Cardiac fibroblast (primary cell): ENCODE measurements around the gene CCDC120.

Source experiments
- DNase-seq, 2 donors: peaks; one replicate each; pipeline versions ENCODE4 v3.0.0 to v3.0.0-alpha.2; 2010; ENCODE audit warnings: low read depth in 2 of 2
- H3K4me3 ChIP-seq, 2 donors: replicated peaks in 1 of 2; 1 replicate in 1 of 2; 2 replicates in 1 of 2; pipeline ENCODE4 v1.5.1; 2011; ENCODE audit warnings: low read depth in 2 of 2, low read length in 2 of 2, mild to moderate bottlenecking in 2 of 2, moderate library complexity in 1 of 2
- TF ChIP-seq, protein P1 (sequence below): IDR thresholded peaks from one replicate; pipeline ENCODE4 v1.5.1; 2011; ENCODE audit warnings: low read depth, mild to moderate bottlenecking, low read length, inconsistent platforms

Gene CCDC120

GRCh38 chrX:49108641-49109040, 49.8 kb downstream of the CCDC120 start:
- H3K4me3 ChIP-seq = no peak overlapping the region
- TF ChIP-seq, protein P1, sequence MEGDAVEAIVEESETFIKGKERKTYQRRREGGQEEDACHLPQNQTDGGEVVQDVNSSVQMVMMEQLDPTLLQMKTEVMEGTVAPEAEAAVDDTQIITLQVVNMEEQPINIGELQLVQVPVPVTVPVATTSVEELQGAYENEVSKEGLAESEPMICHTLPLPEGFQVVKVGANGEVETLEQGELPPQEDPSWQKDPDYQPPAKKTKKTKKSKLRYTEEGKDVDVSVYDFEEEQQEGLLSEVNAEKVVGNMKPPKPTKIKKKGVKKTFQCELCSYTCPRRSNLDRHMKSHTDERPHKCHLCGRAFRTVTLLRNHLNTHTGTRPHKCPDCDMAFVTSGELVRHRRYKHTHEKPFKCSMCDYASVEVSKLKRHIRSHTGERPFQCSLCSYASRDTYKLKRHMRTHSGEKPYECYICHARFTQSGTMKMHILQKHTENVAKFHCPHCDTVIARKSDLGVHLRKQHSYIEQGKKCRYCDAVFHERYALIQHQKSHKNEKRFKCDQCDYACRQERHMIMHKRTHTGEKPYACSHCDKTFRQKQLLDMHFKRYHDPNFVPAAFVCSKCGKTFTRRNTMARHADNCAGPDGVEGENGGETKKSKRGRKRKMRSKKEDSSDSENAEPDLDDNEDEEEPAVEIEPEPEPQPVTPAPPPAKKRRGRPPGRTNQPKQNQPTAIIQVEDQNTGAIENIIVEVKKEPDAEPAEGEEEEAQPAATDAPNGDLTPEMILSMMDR = no peak
- no peak for DNase-seq

GRCh38 chrX:49110417-49110816, 51.6 kb downstream of the CCDC120 start:
- DNase-seq = no peak
- H3K4me3 ChIP-seq = no peak overlapping the region
- TF ChIP-seq, protein P1 = no peak

DNA sequence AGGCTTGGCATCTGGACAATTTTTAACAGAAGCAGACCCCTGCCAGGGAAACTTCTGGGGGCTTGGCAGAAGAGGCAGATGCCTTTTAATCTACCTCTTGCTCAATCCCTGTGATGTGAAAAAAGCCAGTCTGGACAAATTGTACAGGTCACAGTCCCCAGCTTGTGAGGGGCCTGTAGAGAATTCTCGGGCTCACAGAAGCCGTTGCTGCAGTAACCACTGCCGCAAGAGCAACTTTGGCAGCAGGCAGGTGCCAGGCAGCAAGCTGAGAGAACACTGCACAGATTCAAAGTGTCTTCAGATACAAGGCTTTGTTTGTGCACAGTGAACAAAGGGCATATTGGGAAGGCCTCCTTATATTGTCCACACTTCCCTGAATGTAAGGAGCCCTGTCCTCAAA, 53.0 kb downstream of the CCDC120 start:
- TF ChIP-seq, protein P1 = no peak
- DNase-seq = no peak
- no peak overlapping the region for H3K4me3 ChIP-seq

DNA sequence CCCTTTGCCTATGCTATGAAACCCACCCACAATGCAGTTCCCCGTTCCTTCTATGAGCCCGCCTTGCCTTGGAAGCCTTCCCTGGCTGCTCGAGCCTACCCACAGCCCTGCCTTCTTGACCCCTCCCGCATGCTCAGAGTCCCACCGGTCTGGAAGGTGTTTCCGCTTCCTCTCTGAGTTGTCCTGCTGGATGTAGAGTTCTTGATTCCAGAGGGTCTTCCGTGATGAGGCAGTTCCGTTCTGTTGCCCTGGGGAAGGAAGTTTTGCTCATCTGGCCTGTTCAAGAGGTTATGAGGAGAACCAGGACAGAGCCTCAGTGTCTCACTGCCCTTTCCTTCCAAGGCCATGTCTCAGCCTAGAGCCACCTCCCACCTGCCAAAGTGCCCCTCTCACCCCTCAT, 57.3 kb downstream of the CCDC120 start:
- no peak for DNase-seq
- TF ChIP-seq, protein P1 = no peak
- no peak overlapping the region for H3K4me3 ChIP-seq

DNA sequence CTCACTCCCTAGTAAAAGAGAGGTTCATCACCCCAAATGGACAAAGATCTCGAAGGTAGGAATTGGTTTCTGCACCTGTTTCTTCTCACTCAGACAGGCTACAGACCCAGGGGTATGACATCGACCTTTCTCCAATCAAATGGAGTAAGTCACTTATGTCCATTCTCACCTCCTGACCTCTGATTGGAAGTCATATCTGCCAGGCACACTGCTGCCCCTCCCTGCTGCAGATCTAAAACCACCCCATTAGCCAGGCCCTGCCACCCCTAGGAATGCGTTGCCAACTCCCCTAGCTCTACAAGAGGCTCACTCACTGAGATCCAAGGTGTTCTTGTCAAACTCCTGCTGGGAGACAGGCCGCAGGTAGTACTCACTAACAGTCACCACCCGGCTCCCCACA, 57.9 kb downstream of the CCDC120 start:
- no peak overlapping the region for H3K4me3 ChIP-seq
- TF ChIP-seq, protein P1 = no peak
- no peak for DNase-seq

- no peak overlapping the region for H3K4me3 ChIP-seq
- TF ChIP-seq, protein P1 = no peak
- DNase-seq = no peak
These were observed 58.8 kb downstream of the CCDC120 start for GRCh38 chrX:49117581-49117980.
